Measurements from ENCODE around the gene NXPH2. TPM values are rescaled to one million over a fixed set of nuclear protein-coding genes. Genes with fewer than 3 reads are reported as not detected.

NXPH2 gene
- total and polyA plus RNA-seq, 2 donors (not counting 1 experiment from before 2014, with no cell fraction given) = not detected

DNA sequence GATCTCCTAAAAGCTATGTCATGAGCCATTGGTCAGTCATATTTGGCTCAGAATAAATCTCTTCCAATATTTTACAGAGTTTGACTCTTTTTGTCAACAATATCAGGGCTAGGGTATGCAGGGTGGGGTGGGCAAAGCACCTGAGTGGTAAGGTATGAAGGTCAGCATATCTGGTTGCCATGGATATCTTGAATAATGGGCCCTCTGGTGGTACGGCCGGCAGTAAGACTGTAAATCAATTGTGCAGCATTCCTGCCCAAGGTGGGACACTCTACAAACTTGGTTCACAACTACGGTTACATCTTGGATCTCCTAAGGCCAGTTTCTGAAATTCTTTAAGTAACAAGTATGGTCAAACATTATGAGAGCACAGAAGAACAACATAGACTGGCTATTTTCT, 159.1 kb downstream of the NXPH2 start:
- Histone ChIP-seq H2AFZ (ENCODE audit: low read length) (no peak overlapping the region), H3K27me3 (ENCODE audit: control insufficient read depth, insufficient read depth, low read length) (no peaks in the 10 kb centered on the region), H3K4me1 (ENCODE audit: control insufficient read depth, extremely low read depth, insufficient read depth, low read length) (no peaks in the 10 kb centered on the region), H3K4me3 (replicated peaks in 1 of 4; ENCODE audit: control extremely low read depth in 1 of 4, insufficient read depth in 1 of 4, low read depth in 3 of 4, low read length in 4 of 4) (no peak overlapping the region), H3K4me2 (ENCODE audit: extremely low read depth, insufficient read depth, low read length) (no peak overlapping the region), H3K9me3 (ENCODE audit: control insufficient read depth, insufficient read depth, low read depth, low read length) (no peaks in the 10 kb centered on the region), H3K79me2 (ENCODE audit: control insufficient read depth, insufficient read depth, low read length) (no peaks in the 10 kb centered on the region), H3K27ac (ENCODE audit: insufficient read depth, low read length) (no peak overlapping the region), H3K36me3 (ENCODE audit: control insufficient read depth, insufficient read depth, low read length) (no peaks in the 10 kb centered on the region), H4K20me1 (ENCODE audit: control insufficient read depth, extremely low read depth, insufficient read depth, low read length) (no peaks in the 10 kb centered on the region), H3K9ac (ENCODE audit: insufficient read depth, low read length) (no peak overlapping the region)
- DNase-seq (ENCODE audit: low read depth in 2 of 2) = no peak
- TF ChIP-seq, protein P1, sequence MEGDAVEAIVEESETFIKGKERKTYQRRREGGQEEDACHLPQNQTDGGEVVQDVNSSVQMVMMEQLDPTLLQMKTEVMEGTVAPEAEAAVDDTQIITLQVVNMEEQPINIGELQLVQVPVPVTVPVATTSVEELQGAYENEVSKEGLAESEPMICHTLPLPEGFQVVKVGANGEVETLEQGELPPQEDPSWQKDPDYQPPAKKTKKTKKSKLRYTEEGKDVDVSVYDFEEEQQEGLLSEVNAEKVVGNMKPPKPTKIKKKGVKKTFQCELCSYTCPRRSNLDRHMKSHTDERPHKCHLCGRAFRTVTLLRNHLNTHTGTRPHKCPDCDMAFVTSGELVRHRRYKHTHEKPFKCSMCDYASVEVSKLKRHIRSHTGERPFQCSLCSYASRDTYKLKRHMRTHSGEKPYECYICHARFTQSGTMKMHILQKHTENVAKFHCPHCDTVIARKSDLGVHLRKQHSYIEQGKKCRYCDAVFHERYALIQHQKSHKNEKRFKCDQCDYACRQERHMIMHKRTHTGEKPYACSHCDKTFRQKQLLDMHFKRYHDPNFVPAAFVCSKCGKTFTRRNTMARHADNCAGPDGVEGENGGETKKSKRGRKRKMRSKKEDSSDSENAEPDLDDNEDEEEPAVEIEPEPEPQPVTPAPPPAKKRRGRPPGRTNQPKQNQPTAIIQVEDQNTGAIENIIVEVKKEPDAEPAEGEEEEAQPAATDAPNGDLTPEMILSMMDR (conservative IDR thresholded peaks at IDR 0.05 in 1 of 2, IDR thresholded peaks at IDR 0.05 in 1 of 2; ENCODE audit: low read depth in 1 of 2, low read length in 2 of 2) = no peak
- TF ChIP-seq EZH2 (IDR thresholded peaks at IDR 0.05; ENCODE audit: low read length, missing control alignments) = no peak

GRCh38 chr2:138620431-138620830, 159.8 kb downstream of the NXPH2 start:
- Histone ChIP-seq H3K4me1 (ENCODE audit: control insufficient read depth, extremely low read depth, insufficient read depth, low read length) (no peaks in the 10 kb centered on the region), H3K4me2 (ENCODE audit: extremely low read depth, insufficient read depth, low read length) (no peak overlapping the region), H3K36me3 (ENCODE audit: control insufficient read depth, insufficient read depth, low read length) (no peaks in the 10 kb centered on the region), H4K20me1 (ENCODE audit: control insufficient read depth, extremely low read depth, insufficient read depth, low read length) (no peaks in the 10 kb centered on the region), H3K27ac (ENCODE audit: insufficient read depth, low read length) (no peak overlapping the region), H2AFZ (ENCODE audit: low read length) (no peak overlapping the region), H3K9ac (ENCODE audit: insufficient read depth, low read length) (no peak overlapping the region), H3K27me3 (ENCODE audit: control insufficient read depth, insufficient read depth, low read length) (no peaks in the 10 kb centered on the region), H3K9me3 (ENCODE audit: control insufficient read depth, insufficient read depth, low read depth, low read length) (no peaks in the 10 kb centered on the region), H3K4me3 (replicated peaks in 1 of 4; ENCODE audit: control extremely low read depth in 1 of 4, insufficient read depth in 1 of 4, low read depth in 3 of 4, low read length in 4 of 4) (no peak overlapping the region), H3K79me2 (ENCODE audit: control insufficient read depth, insufficient read depth, low read length) (no peaks in the 10 kb centered on the region)
- no peak for DNase-seq (ENCODE audit: low read depth in 2 of 2)
- TF ChIP-seq, protein P1 (conservative IDR thresholded peaks at IDR 0.05 in 1 of 2, IDR thresholded peaks at IDR 0.05 in 1 of 2; ENCODE audit: low read depth in 1 of 2, low read length in 2 of 2) = no peak

Data from fibroblast of lung (primary cell).